PC-3 (cell line): Measurements from ENCODE around the gene PCK2. TPM values are rescaled to one million over a fixed set of nuclear protein-coding genes. Genes with fewer than 3 reads are reported as not detected.

ENCODE experiments used
- ATAC-seq: fragments of 200-7000 bp; cut with Tn5 transposase; 2 replicates; pipeline ENCODE4 v1.9.1; 2020; ENCODE audit warnings: mild to moderate bottlenecking, moderate library complexity
- BruUV-seq: library from RNA; stranded (reverse); fragments of 400-500 nt; replicated peaks from 2 replicates; lab custom pipeline; 2021; lab: Mats Ljungman, UMichigan
- CTCF ChIA-PET: fragments of 300-600 bp; sonication (Branson Sonifier 250); formaldehyde crosslinking; loops from one replicate; lab custom pipeline; 2022; ENCODE audit warnings: antibody characterized with exemption; lab: Charles Lee
- POLR2A ChIA-PET: fragments of 300-600 bp; sonication (Branson Sonifier 250); formaldehyde crosslinking; loops from one replicate; lab custom pipeline; 2022; ENCODE audit warnings: antibody characterized with exemption; ENCODE audit not compliant: unreplicated experiment; lab: Charles Lee
- DNase-seq: peaks from one replicate; pipeline ENCODE4 v3.0.0-alpha.2; 2015
- H2AFZ ChIP-seq: fragments of 300-600 bp; sonication (generic); 2 replicates; pipeline ENCODE4 v1.6.0; 2016; ENCODE audit warnings: antibody characterized with exemption, low read length
- H3F3A ChIP-seq: fragments of 300-600 bp; sonication (generic); one replicate; pipeline ENCODE4 v1.6.0; 2017; ENCODE audit warnings: antibody characterized with exemption, low read length, control low read depth, mild to moderate bottlenecking; ENCODE audit not compliant: unreplicated experiment
- H3K27ac ChIP-seq: fragments of 300-600 bp; sonication (generic); 2 replicates; pipeline ENCODE4 v1.5.1; 2016; ENCODE audit warnings: mild to moderate bottlenecking, low read length
- H3K27me3 ChIP-seq: fragments of 300-600 bp; sonication (generic); 2 replicates; pipeline ENCODE4 v1.6.1; 2016; ENCODE audit warnings: low read length, mixed read lengths
- H3K36me3 ChIP-seq: fragments of 300-600 bp; sonication (generic); 2 replicates; pipeline ENCODE4 v1.6.1; 2016; ENCODE audit warnings: low read depth, mixed run types, low read length, mixed read lengths
- H3K4me1 ChIP-seq: fragments of 300-600 bp; sonication (generic); 2 replicates; pipeline ENCODE4 v1.5.1; 2016; ENCODE audit warnings: low read length; ENCODE audit not compliant: insufficient read depth
- H3K4me2 ChIP-seq: fragments of 300-600 bp; sonication (generic); 2 replicates; pipeline ENCODE4 v1.6.0; 2016; ENCODE audit warnings: low read length
- H3K4me3 ChIP-seq: fragments of 300-600 bp; sonication (generic); 2 replicates; pipeline ENCODE4 v1.5.1; 2016; ENCODE audit warnings: mild to moderate bottlenecking, low read length, mixed read lengths
- H3K79me2 ChIP-seq: fragments of 300-600 bp; sonication (generic); 2 replicates; pipeline ENCODE4 v1.6.1; 2017; ENCODE audit warnings: low read length, mixed read lengths
- H3K9ac ChIP-seq: fragments of 300-600 bp; sonication (generic); 2 replicates; pipeline ENCODE4 v1.6.0; 2016; ENCODE audit warnings: mild to moderate bottlenecking, low read length
- H3K9me2 ChIP-seq: fragments of 300-600 bp; sonication (generic); replicated peaks from 2 replicates; pipeline ENCODE4 v1.6.1; 2016; ENCODE audit warnings: mixed run types, low read length, mixed read lengths
- H3K9me3 ChIP-seq: fragments of 300-600 bp; sonication (generic); 2 replicates; pipeline ENCODE4 v1.6.1; 2016; ENCODE audit warnings: low read length, mixed read lengths
- H4K20me1 ChIP-seq: fragments of 300-600 bp; sonication (generic); 2 replicates; pipeline ENCODE4 v1.6.1; 2016; ENCODE audit warnings: low read length, mixed read lengths
- CTCF ChIP-seq: fragments of 300-600 bp; sonication (generic); conservative IDR thresholded peaks from 2 replicates; pipeline ENCODE4 v1.5.1; 2017; ENCODE audit warnings: antibody characterized with exemption, low read depth, mild to moderate bottlenecking, low read length
- EZH2 ChIP-seq: fragments of 300-600 bp; sonication (generic); IDR thresholded peaks from one replicate; pipeline ENCODE4 v1.6.1; 2017; ENCODE audit warnings: antibody characterized with exemption, mild to moderate bottlenecking, low read length; ENCODE audit not compliant: unreplicated experiment
- EZH2phosphoT487 ChIP-seq: fragments of 300-600 bp; sonication (generic); IDR thresholded peaks from 2 replicates; pipeline ENCODE4 v1.6.1; 2018; ENCODE audit warnings: mild to moderate bottlenecking, antibody characterized with exemption, low read length, borderline replicate concordance
- intact Hi-C: fragments of 100-400 bp; cut with micrococcal nuclease; formaldehyde crosslinking; loops from 2 replicates; pipeline ENCODE4 v1.9.0; 2023
- total RNA-seq: library from RNA; depleted of rRNA; stranded (reverse); fragments of >200 nt; gene quantifications from 2 replicates; pipeline ENCODE4 v1.2.3, GENCODE V29; 2014

The PCK2 gene
- total RNA-seq, 1 experiment from 2014 or later, result 11.6 TPM

GRCh38 chr14:24076302-24076601 is 17.9 kb upstream of the PCK2 start:
- no peaks in the 10 kb centered on the region for H3K79me2 ChIP-seq
- no peak overlapping the region for H2AFZ ChIP-seq
- no peak for DNase-seq
- CTCF ChIA-PET, result no interaction called here
- H3K27me3 ChIP-seq, result no peaks in the 10 kb centered on the region
- no peaks in the 10 kb centered on the region for H3K9me2 ChIP-seq
- no peak overlapping the region for H3K4me2 ChIP-seq
- no peak overlapping the region for H3K4me3 ChIP-seq
- ATAC-seq, result no peak
- no peaks in the 10 kb centered on the region for H3F3A ChIP-seq
- BruUV-seq, result no TSS peak
- peaks cover 8% of the 10 kb centered on the region for H3K4me1 ChIP-seq
- intact Hi-C loops, result no loop called here
- no peak overlapping the region for H3K9ac ChIP-seq
- TF ChIP-seq EZH2, result no peak
- TF ChIP-seq EZH2phosphoT487, result no peak
- no peak for TF ChIP-seq CTCF
- no peaks in the 10 kb centered on the region for H4K20me1 ChIP-seq
- H3K27ac ChIP-seq, result no peak overlapping the region
- no peaks in the 10 kb centered on the region for H3K9me3 ChIP-seq
- no peaks in the 10 kb centered on the region for H3K36me3 ChIP-seq
- POLR2A ChIA-PET, result interaction anchor here (0.6 kb wide), 1 partner anchor 32 kb away, joined by 3 read pairs; no protein-coding TSS in a partner anchor

GRCh38 chr14:24077086-24077485 is 17.0 kb upstream of the PCK2 start:
- Histone ChIP-seq H2AFZ (no peak overlapping the region), H3K36me3 (no peaks in the 10 kb centered on the region), H3K9me3 (no peaks in the 10 kb centered on the region), H3K4me1 (peaks cover 12% of the 10 kb centered on the region), H3F3A (no peaks in the 10 kb centered on the region), H3K4me2 (no peak overlapping the region), H3K4me3 (no peak overlapping the region), H3K27me3 (no peaks in the 10 kb centered on the region), H3K9me2 (no peaks in the 10 kb centered on the region), H3K9ac (no peak overlapping the region), H4K20me1 (no peaks in the 10 kb centered on the region), H3K27ac (no peak overlapping the region), H3K79me2 (no peaks in the 10 kb centered on the region)
- ChIA-PET POLR2A (no interaction called here), CTCF (no interaction called here)
- TF ChIP-seq CTCF, result no peak
- no peak for TF ChIP-seq EZH2
- no peak for TF ChIP-seq EZH2phosphoT487
- BruUV-seq, result no TSS peak
- intact Hi-C loops, result no loop called here
- ATAC-seq, result no peak
- no peak for DNase-seq

- no peaks in the 10 kb centered on the region for H4K20me1 ChIP-seq
- H3K4me2 ChIP-seq, result no peak overlapping the region
- intact Hi-C loops, result no loop called here
- no TSS peak for BruUV-seq
- CTCF ChIA-PET, result no interaction called here
- H3K4me1 ChIP-seq, result peaks cover 12% of the 10 kb centered on the region
- H3F3A ChIP-seq, result no peaks in the 10 kb centered on the region
- no peak overlapping the region for H3K9ac ChIP-seq
- TF ChIP-seq EZH2, result no peak
- no peak for TF ChIP-seq CTCF
- TF ChIP-seq EZH2phosphoT487, result no peak
- DNase-seq (no peak), ATAC-seq (no peak)
- POLR2A ChIA-PET, result no interaction called here
- no peak overlapping the region for H3K27ac ChIP-seq
- no peaks in the 10 kb centered on the region for H3K27me3 ChIP-seq
- H3K36me3 ChIP-seq, result no peaks in the 10 kb centered on the region
- H3K9me2 ChIP-seq, result no peaks in the 10 kb centered on the region
- no peak overlapping the region for H3K4me3 ChIP-seq
- no peaks in the 10 kb centered on the region for H3K79me2 ChIP-seq
- no peaks in the 10 kb centered on the region for H3K9me3 ChIP-seq
- H2AFZ ChIP-seq, result no peak overlapping the region
These were observed 16.0 kb upstream of the PCK2 start for GRCh38 chr14:24078146-24078545.
